HFFc6 (cell line): ENCODE measurements around the gene FERD3L. TPM values are rescaled to one million over a fixed set of nuclear protein-coding genes. Genes with fewer than 3 reads are reported as not detected.

Source experiments
- DNase-seq: peaks from one replicate; pipeline ENCODE4 v3.0.0-alpha.2; 2018
- H3K27ac Mint-ChIP-seq: 2 replicates; pipeline ENCODE4 v1.8.0; 2020; ENCODE audit warnings: mild to moderate bottlenecking, mixed read lengths
- H3K27me3 Mint-ChIP-seq: 2 replicates; pipeline ENCODE4 v1.8.0; 2021; ENCODE audit warnings: mild to moderate bottlenecking, moderate library complexity, mixed read lengths; ENCODE audit not compliant: insufficient read depth
- H3K36me3 Mint-ChIP-seq: 2 replicates; pipeline ENCODE4 v1.8.0; 2021; ENCODE audit warnings: low read depth, mixed read lengths
- H3K4me1 Mint-ChIP-seq: 2 replicates; pipeline ENCODE4 v1.8.0; 2020; ENCODE audit warnings: low read depth, mixed read lengths
- H3K4me3 Mint-ChIP-seq: 2 replicates; pipeline ENCODE4 v1.8.0; 2020; ENCODE audit warnings: mild to moderate bottlenecking, moderate library complexity, mixed read lengths
- H3K9me3 Mint-ChIP-seq: 2 replicates; pipeline ENCODE4 v1.8.0; 2020; ENCODE audit warnings: mild to moderate bottlenecking, mixed read lengths
- total RNA-seq, 6 experiments: library from RNA; stranded (reverse); fragmentation: NEBNext Ultra II Directional; extraction: Animal tissue kit (Norgen Biotek cat#: 25700); gene quantifications; 2 replicates in 1 of 6; 3 replicates in 5 of 6; pipeline ENCODE4 v1.2.3, GENCODE V29; 2021
- TF ChIP-seq, protein P1 (sequence below): fragments of 200-600 bp; sonication (generic); IDR thresholded peaks from 2 replicates; pipeline ENCODE4 v1.5.0; 2021; ENCODE audit warnings: antibody characterized with exemption, mild to moderate bottlenecking

The FERD3L gene
- total RNA-seq, 6 experiments from 2014 or later, result not detected

DNA sequence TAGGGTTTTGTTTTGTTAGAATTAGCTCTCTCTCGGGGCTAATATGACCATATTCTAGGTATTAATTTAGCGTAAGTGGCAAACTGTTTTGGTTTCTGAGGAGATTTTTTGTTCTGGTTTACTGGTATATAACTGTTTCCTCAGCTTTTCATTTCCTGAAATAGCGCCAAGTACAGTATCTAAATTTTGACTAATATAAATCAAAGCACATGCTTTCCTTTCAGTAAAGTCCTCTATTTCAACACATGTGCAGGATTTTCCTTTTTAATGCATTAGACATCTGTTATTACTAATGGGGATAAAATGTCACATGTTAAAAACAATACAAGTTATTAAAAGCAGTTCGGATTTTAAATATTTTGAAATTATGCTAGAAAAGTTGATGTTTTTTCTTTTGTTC is 11.3 kb downstream of the FERD3L start:
- Mint-ChIP-seq H3K4me1 (peaks cover 9% of the 10 kb centered on the region; the same call in 1 of the 2 replicates), H3K4me3 (no peak overlapping the region), H3K9me3 (no peaks in the 10 kb centered on the region), H3K27ac (no peak overlapping the region), H3K36me3 (no peaks in the 10 kb centered on the region), H3K27me3 (peaks cover 2% of the 10 kb centered on the region; the same call in 1 of the 2 replicates)
- no peak for DNase-seq
- TF ChIP-seq, protein P1, sequence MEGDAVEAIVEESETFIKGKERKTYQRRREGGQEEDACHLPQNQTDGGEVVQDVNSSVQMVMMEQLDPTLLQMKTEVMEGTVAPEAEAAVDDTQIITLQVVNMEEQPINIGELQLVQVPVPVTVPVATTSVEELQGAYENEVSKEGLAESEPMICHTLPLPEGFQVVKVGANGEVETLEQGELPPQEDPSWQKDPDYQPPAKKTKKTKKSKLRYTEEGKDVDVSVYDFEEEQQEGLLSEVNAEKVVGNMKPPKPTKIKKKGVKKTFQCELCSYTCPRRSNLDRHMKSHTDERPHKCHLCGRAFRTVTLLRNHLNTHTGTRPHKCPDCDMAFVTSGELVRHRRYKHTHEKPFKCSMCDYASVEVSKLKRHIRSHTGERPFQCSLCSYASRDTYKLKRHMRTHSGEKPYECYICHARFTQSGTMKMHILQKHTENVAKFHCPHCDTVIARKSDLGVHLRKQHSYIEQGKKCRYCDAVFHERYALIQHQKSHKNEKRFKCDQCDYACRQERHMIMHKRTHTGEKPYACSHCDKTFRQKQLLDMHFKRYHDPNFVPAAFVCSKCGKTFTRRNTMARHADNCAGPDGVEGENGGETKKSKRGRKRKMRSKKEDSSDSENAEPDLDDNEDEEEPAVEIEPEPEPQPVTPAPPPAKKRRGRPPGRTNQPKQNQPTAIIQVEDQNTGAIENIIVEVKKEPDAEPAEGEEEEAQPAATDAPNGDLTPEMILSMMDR, result no peak

DNA sequence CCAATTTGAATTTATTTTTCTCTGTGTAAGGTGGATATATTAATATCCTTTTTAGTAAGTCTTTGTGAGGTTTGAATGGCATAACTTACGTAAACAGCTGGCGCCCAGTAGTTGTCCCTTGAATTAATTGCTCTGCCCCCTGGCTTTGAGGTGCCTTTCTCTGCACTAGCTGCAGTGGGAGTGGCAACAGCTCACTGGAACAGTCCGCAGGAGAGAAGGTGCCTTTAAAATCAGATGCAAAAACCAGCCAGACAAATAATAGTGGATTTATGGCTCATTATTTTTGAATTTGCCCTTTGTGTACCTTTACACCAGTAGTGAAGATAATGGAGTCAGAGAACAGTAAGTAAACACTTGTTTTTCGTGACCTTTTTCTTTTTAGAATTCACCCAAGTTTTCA is 11.8 kb downstream of the FERD3L start:
- TF ChIP-seq, protein P1, result no peak
- no peak overlapping the region for H3K27ac Mint-ChIP-seq
- H3K9me3 Mint-ChIP-seq, result no peaks in the 10 kb centered on the region
- no peak overlapping the region for H3K4me3 Mint-ChIP-seq
- peaks cover 2% of the 10 kb centered on the region; the same call in 1 of the 2 replicates for H3K27me3 Mint-ChIP-seq
- H3K36me3 Mint-ChIP-seq, result no peaks in the 10 kb centered on the region
- peaks cover 14% of the 10 kb centered on the region; the same call in 1 of the 2 replicates for H3K4me1 Mint-ChIP-seq
- DNase-seq, result no peak

DNA sequence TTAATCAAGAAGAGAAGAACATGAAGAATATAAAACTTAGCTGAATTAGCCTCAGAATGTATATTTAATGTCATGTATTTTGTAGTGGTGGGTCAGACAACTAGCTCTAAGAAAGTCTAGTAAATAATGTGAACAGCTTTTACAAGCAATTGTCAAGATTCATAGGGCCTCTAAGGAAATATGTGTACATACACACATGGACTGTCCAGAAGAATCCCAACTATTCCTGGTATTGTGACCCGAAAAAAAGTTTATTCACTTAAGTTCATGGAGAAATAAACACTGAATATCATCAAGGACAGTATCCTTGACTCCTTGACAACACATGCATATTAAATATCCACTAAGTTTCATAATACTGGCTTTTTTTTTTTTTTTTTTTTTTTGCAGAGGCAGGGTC is 16.4 kb downstream of the FERD3L start:
- H3K27ac Mint-ChIP-seq, result no peak overlapping the region
- TF ChIP-seq, protein P1, result no peak
- H3K4me3 Mint-ChIP-seq, result no peak overlapping the region
- DNase-seq, result no peak
- H3K9me3 Mint-ChIP-seq, result no peaks in the 10 kb centered on the region
- H3K36me3 Mint-ChIP-seq, result no peaks in the 10 kb centered on the region
- H3K4me1 Mint-ChIP-seq, result peaks cover 13% of the 10 kb centered on the region; the same call in 1 of the 2 replicates
- peaks cover 2% of the 10 kb centered on the region; the same call in 1 of the 2 replicates for H3K27me3 Mint-ChIP-seq

DNA sequence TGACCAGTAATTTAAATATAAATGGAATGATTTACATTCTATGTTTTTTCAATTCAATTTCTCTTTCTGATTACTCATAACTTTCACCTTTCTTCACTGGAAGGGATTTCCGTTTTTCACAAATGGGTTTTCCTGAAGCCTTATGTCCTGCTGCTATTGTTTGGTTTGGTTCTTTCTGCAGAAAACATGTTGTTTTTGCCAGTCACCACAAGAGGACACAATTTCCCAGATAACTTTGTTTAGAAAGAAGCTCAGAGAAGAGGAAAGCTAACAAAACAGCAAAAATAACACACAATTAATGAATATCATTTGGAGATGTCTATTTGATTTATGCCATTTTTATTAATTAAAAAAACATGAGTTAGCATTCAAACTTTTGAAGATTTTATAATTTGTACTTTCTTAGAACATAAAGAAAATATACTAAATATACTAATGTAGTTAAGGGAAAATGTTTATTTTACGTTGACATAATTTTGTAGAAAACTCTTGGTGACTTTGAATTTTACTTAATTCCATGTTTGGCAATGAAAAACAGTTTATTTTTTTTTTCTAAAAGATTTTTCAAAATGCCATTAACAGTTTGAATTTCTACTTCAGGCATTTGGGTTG is 23.1 kb downstream of the FERD3L start:
- no peaks in the 10 kb centered on the region for H3K9me3 Mint-ChIP-seq
- H3K27me3 Mint-ChIP-seq, result peaks cover 2% of the 10 kb centered on the region; the same call in 1 of the 2 replicates
- H3K36me3 Mint-ChIP-seq, result no peaks in the 10 kb centered on the region
- H3K4me3 Mint-ChIP-seq, result no peak overlapping the region
- H3K4me1 Mint-ChIP-seq, result peaks cover 41% of the 10 kb centered on the region
- no peak overlapping the region for H3K27ac Mint-ChIP-seq
- TF ChIP-seq, protein P1, result peak; percentile 91
- DNase-seq, result peak; percentile 66

DNA sequence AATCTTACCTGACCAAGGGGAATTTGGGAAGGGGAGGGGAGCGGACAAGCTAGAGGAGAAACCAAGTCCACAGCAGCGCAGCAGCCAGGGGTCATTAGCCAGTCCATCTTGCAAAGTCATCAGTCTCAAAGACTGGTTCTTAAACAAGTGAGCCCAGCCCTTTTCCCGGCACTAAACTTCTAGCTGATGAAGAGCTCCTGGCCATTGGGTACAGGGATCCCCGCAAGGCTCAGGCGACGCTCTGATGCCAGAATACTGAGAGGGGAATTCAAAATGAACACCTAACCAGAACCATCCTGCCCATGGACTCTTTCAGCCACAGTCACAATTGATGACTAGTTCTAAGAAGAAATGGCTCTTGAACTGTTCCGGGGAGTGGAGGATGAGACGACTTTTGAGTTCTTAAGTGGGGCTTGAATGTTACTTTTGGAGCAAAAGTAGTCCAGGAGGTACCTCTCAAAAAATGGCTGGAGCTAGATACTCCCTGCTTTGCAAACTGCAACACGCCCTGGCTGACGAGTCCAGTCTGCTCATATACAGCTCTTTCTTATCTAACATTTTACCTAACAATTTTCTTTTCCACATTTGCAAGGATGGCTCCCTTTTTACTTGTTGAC is 25.2 kb downstream of the FERD3L start:
- Mint-ChIP-seq H3K27me3 (peaks cover 4% of the 10 kb centered on the region; the same call in 1 of the 2 replicates), H3K27ac (peak overlapping the region; percentile 32; the same call in 1 of the 2 replicates), H3K4me3 (peak overlapping the region; percentile 93), H3K36me3 (peaks cover 8% of the 10 kb centered on the region), H3K9me3 (no peaks in the 10 kb centered on the region), H3K4me1 (peaks cover 41% of the 10 kb centered on the region)
- no peak for DNase-seq
- TF ChIP-seq, protein P1, result no peak
